ENCODE measurements around the gene POLR2J. TPM values are rescaled to one million over a fixed set of nuclear protein-coding genes. Genes with fewer than 3 reads are reported as not detected.
A peak's percentile ranks its signal among the peaks of the same experiment; 100 is the strongest.
"Not testable (repeated sequence)": the region's sequence is repeated elsewhere in the genome, so short reads cannot be mapped to it uniquely, and the experiment has no call there.

Gene POLR2J
- total and polyA plus RNA-seq, 4 donors = 13.6 to 67.3 (median 52.9) TPM

DNA sequence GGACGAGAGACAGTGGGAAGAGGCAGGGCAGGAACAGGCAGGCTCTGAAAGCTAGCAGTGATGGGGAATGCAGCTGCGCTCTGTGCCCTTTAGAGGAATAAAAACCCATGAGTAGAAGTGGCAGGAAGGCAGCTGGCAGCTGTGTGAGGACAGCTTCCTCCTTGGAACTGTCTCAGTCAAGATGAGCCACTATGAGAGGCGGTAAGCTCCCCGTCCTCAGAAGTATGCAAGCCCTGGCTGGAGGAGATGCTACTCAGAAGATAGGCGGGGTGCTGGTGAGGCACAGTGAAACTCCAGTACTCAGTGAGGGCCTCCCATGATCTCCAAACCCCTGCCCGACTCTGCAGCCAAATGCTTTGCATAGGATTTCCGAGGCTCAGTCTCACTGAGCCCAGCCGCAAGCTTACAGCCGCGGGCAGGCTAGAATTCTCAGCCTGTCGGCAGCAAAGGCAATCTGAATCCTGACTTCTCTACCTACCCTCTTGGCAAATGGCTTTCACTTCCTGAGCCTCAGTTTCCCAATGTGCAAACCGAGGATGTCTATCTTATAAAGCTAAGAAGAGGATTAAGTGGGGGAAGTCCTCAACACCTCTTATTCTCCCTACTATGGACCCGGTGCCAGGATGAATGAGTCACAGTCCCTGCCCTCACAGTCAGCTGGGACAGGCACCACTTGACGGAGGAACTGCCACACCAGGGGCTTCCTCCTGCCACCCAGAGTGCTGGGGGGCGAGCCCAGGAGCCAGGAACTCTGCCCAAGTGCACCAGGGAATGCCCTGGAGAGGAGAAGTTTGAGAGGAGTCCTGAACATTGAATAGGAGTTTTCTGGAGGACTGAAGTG lies 36.4 kb upstream of the POLR2J start:
- not testable (repeated sequence) for H3K27ac ChIP-seq (ENCODE audit: low read depth, low read length); H3K27me3 ChIP-seq (ENCODE audit: control insufficient read depth, insufficient read depth, low read length); H3K9me3 ChIP-seq (ENCODE audit: control insufficient read depth, insufficient read depth, low read length); H3K36me3 ChIP-seq (ENCODE audit: control insufficient read depth, insufficient read depth, low read length); DNase-seq (ENCODE audit: low read depth in 4 of 6, low spot score in 6 of 6); H3K4me1 ChIP-seq (ENCODE audit: control insufficient read depth, insufficient read depth, low read length); H3K4me3 ChIP-seq (ENCODE audit: low read depth, low read length)
- WGBS (ENCODE audit: insufficient coverage) = no CpG with 5 or more reads among the region's 15 CpGs

- Histone ChIP-seq H3K27ac (ENCODE audit: low read depth, low read length) (peak overlapping the region; percentile 81), H3K4me3 (ENCODE audit: low read depth, low read length) (peak overlapping the region; percentile 21)
- DNase-seq (ENCODE audit: low read depth in 4 of 6, low spot score in 6 of 6) = peak; percentile 70 to 98 (median 80)
These were observed 34.0 kb upstream of the POLR2J start for GRCh38 chr7:102512642-102513221.

GRCh38 chr7:102511860-102512522 lies 33.3 kb upstream of the POLR2J start:
- no CpG with 5 or more reads among the region's 30 CpGs for whole genome bisulfite sequencing (ENCODE audit: insufficient coverage)
- DNase-seq (ENCODE audit: low read depth in 4 of 6, low spot score in 6 of 6); H3K4me3 ChIP-seq (ENCODE audit: low read depth, low read length); H3K27ac ChIP-seq (ENCODE audit: low read depth, low read length); H3K36me3 ChIP-seq (ENCODE audit: control insufficient read depth, insufficient read depth, low read length); H3K27me3 ChIP-seq (ENCODE audit: control insufficient read depth, insufficient read depth, low read length); H3K4me1 ChIP-seq (ENCODE audit: control insufficient read depth, insufficient read depth, low read length); H3K9me3 ChIP-seq (ENCODE audit: control insufficient read depth, insufficient read depth, low read length): not testable (repeated sequence)

More at GRCh38 chr7:102512642-102513221, 34.0 kb upstream of the POLR2J start:
- WGBS (ENCODE audit: insufficient coverage) = no CpG with 5 or more reads among the region's 5 CpGs
- not testable (repeated sequence) for H3K4me1 ChIP-seq (ENCODE audit: control insufficient read depth, insufficient read depth, low read length); H3K9me3 ChIP-seq (ENCODE audit: control insufficient read depth, insufficient read depth, low read length); H3K27me3 ChIP-seq (ENCODE audit: control insufficient read depth, insufficient read depth, low read length); H3K36me3 ChIP-seq (ENCODE audit: control insufficient read depth, insufficient read depth, low read length)

DNA sequence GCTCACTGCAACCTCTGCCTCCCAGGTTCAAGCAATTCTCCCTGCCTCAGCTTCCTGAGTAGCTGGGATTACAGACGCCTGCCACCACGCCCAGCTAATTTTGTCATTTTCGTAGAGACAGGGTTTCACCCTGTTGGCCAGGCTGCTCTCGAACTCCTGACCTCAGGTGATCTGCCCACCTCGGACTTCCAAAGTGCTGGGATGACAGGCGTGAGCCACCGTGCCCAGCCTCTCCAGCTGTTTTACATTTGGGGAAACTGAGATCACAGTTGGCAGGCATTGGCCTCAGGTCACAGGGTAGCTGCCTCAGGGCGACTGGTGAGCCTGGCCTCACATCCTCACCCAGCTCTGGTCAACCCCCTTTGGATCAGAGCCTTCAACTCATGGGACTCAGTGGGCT lies 31.9 kb upstream of the POLR2J start:
- not testable (repeated sequence) for H3K27me3 ChIP-seq (ENCODE audit: control insufficient read depth, insufficient read depth, low read length); H3K36me3 ChIP-seq (ENCODE audit: control insufficient read depth, insufficient read depth, low read length); H3K9me3 ChIP-seq (ENCODE audit: control insufficient read depth, insufficient read depth, low read length); H3K4me1 ChIP-seq (ENCODE audit: control insufficient read depth, insufficient read depth, low read length); H3K4me3 ChIP-seq (ENCODE audit: low read depth, low read length); H3K27ac ChIP-seq (ENCODE audit: low read depth, low read length); DNase-seq (ENCODE audit: low read depth in 4 of 6, low spot score in 6 of 6)
- WGBS (ENCODE audit: insufficient coverage) = no CpG with 5 or more reads among the region's 8 CpGs

GRCh38 chr7:102507410-102508088 lies 28.8 kb upstream of the POLR2J start:
- H3K4me1 ChIP-seq (ENCODE audit: control insufficient read depth, insufficient read depth, low read length); H3K9me3 ChIP-seq (ENCODE audit: control insufficient read depth, insufficient read depth, low read length); DNase-seq (ENCODE audit: low read depth in 4 of 6, low spot score in 6 of 6); H3K27me3 ChIP-seq (ENCODE audit: control insufficient read depth, insufficient read depth, low read length); H3K36me3 ChIP-seq (ENCODE audit: control insufficient read depth, insufficient read depth, low read length); H3K4me3 ChIP-seq (ENCODE audit: low read depth, low read length); H3K27ac ChIP-seq (ENCODE audit: low read depth, low read length): not testable (repeated sequence)
- no CpG with 5 or more reads among the region's 8 CpGs for WGBS (ENCODE audit: insufficient coverage)

GRCh38 chr7:102505298-102506185 lies 26.8 kb upstream of the POLR2J start:
- not testable (repeated sequence) for H3K36me3 ChIP-seq (ENCODE audit: control insufficient read depth, insufficient read depth, low read length); H3K27ac ChIP-seq (ENCODE audit: low read depth, low read length); H3K9me3 ChIP-seq (ENCODE audit: control insufficient read depth, insufficient read depth, low read length); DNase-seq (ENCODE audit: low read depth in 4 of 6, low spot score in 6 of 6); H3K4me3 ChIP-seq (ENCODE audit: low read depth, low read length); H3K27me3 ChIP-seq (ENCODE audit: control insufficient read depth, insufficient read depth, low read length); H3K4me1 ChIP-seq (ENCODE audit: control insufficient read depth, insufficient read depth, low read length)
- WGBS (ENCODE audit: insufficient coverage) = no CpG with 5 or more reads among the region's 24 CpGs

DNA sequence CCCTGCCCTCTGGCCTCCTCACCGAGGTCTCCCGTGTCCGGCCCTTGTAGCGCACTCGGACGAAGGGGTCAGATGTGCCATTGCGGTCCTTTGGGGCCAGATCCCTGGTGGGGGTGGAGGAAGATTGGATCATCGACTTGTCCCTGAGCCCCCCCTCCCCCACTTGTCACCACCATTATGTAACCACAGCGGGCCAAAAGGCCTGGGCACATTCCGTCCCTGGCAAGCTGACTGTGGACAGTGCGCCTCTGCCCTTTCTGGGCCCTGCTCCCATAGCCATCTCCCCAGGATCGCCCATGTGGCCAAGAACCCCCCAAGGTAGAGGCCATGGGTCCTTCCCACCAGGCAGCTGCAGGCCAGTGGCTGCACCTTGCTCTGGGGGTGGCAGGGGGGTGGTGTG lies 24.4 kb upstream of the POLR2J start:
- not testable (repeated sequence) for H3K9me3 ChIP-seq (ENCODE audit: control insufficient read depth, insufficient read depth, low read length); H3K4me3 ChIP-seq (ENCODE audit: low read depth, low read length); H3K27ac ChIP-seq (ENCODE audit: low read depth, low read length); H3K27me3 ChIP-seq (ENCODE audit: control insufficient read depth, insufficient read depth, low read length); DNase-seq (ENCODE audit: low read depth in 4 of 6, low spot score in 6 of 6); H3K36me3 ChIP-seq (ENCODE audit: control insufficient read depth, insufficient read depth, low read length); H3K4me1 ChIP-seq (ENCODE audit: control insufficient read depth, insufficient read depth, low read length)
- WGBS (ENCODE audit: insufficient coverage) = no CpG with 5 or more reads among the region's 12 CpGs

DNA sequence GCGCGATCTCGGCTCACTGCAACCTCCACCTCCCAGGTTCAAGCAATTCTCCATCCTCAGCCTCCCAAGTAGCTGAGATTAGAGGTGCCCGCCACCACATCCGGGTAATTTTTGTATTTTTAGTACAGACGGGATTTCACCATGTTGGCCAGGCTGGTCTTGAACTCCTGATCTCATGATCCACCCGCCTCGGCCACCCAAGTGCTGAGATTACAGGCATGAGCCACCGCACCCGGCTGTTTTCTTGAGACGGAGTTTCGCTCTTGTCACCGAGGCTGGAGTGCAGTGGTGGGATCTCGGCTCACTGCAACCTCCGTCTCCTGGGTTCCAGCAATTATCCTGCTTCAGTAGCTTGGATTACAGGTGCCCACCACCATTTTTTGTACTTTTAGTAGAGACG lies 19.6 kb upstream of the POLR2J start:
- H3K4me3 ChIP-seq (ENCODE audit: low read depth, low read length); H3K27me3 ChIP-seq (ENCODE audit: control insufficient read depth, insufficient read depth, low read length); H3K27ac ChIP-seq (ENCODE audit: low read depth, low read length); H3K9me3 ChIP-seq (ENCODE audit: control insufficient read depth, insufficient read depth, low read length); H3K4me1 ChIP-seq (ENCODE audit: control insufficient read depth, insufficient read depth, low read length); H3K36me3 ChIP-seq (ENCODE audit: control insufficient read depth, insufficient read depth, low read length); DNase-seq (ENCODE audit: low read depth in 4 of 6, low spot score in 6 of 6): not testable (repeated sequence)
- WGBS (ENCODE audit: insufficient coverage) = no CpG with 5 or more reads among the region's 16 CpGs

DNA sequence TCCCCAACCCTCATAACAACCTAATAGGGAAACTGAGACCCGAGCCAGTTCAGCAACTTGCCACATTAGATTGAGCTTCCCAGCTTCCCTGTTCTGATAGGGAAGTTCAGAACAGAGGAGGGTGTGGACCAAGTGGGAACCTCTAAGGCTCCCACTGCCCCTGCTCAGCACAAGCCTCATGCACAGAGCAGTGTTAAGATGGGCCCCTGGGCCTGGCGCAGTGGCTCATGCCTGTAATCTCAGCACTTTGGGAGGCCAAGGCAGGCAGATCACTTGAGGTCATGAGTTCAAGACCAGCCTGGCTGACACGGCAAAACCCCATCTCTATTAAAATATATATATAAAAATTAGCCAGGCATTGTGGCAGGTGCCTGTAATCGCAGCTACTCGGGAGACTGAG lies 18.6 kb upstream of the POLR2J start:
- H3K27me3 ChIP-seq (ENCODE audit: control insufficient read depth, insufficient read depth, low read length); H3K27ac ChIP-seq (ENCODE audit: low read depth, low read length); H3K36me3 ChIP-seq (ENCODE audit: control insufficient read depth, insufficient read depth, low read length); H3K4me1 ChIP-seq (ENCODE audit: control insufficient read depth, insufficient read depth, low read length); DNase-seq (ENCODE audit: low read depth in 4 of 6, low spot score in 6 of 6); H3K9me3 ChIP-seq (ENCODE audit: control insufficient read depth, insufficient read depth, low read length); H3K4me3 ChIP-seq (ENCODE audit: low read depth, low read length): not testable (repeated sequence)
- no CpG with 5 or more reads among the region's 5 CpGs for WGBS (ENCODE audit: insufficient coverage)
